HG03342 (cell line): Measurements from ENCODE around the gene NPB.

Experiments used
- ATAC-seq: cut with Tn5 transposase; IDR thresholded peaks from one replicate; pipeline ENCODE4 v1.9.1; 2021; ENCODE audit warnings: mild to moderate bottlenecking, moderate library complexity; ENCODE audit not compliant: unreplicated experiment

Gene NPB

DNA sequence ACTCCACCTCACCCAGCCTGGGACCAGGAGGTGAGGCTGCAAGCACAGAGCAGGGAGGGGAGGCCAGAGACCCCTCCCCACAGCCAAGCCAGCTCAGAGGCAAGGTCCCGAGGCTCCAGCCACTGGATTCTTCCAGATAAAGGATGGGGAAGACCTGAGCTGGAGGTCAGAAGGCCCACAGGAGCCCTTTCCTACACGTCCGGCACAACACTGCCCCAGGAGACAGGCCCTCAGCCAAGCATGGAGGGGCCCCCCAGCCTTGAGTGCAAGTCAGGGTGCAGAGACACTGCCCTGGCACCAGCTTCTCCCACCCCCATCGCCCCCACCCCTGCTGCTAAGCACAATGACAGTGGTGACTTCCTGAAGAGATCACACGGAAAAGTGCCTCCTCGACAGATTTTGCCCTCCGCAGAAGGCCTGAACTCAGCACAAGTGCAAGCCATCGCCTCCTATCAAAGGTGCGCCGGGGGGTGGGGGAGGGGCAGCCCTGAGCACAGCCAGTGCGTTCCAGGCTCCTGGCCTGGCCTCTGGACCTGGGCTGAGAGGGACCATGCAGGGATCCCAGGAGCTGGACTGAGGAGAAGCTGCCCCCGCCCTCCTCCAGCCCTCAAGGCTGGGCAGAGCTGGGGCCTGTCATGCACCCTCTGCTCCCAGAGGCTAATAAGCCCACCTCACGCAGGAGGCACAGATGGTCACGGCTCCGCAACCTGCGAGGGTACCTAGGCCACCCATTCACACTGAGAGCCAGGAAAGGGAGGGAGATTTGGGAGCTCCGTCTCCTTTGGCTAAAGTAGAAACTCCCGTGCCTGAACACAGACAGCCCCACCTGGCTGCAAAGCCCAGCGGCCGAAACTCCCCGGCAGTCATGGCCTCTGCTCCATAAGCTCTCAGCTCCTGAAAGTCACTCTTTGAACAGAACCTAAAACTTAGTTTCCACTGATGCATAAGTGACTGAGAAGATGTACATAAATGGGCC is 22.8 kb downstream of the NPB start:
- ATAC-seq: no peak

DNA sequence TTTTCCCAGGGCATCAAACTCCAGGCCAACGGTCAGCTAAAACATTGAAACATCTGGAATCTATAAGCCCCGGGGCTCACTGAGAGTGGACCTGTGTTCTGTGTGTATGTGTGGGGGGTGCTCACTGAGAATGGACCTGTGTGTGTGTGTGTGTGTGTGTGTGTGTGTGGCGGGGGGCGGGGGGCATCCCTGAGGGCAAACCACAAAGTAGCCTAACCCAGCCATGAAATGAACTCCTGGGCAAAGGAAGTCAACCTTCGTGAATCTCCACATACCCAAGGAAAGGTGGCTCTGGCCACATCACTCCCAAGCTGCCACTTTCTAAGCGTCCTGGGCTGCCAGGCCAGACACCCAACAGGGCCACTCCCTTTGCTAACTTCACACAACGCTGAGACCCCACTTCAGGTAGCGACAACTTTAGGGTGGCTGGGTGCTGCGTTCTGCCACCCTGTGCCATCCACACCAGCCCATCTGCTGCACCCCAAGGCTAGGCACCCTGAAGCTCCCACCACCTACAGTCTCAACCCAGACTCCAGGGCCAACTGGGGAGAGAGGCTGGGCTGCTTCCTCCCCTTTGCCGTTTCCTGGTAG is 23.9 kb downstream of the NPB start:
- no peak for ATAC-seq

DNA sequence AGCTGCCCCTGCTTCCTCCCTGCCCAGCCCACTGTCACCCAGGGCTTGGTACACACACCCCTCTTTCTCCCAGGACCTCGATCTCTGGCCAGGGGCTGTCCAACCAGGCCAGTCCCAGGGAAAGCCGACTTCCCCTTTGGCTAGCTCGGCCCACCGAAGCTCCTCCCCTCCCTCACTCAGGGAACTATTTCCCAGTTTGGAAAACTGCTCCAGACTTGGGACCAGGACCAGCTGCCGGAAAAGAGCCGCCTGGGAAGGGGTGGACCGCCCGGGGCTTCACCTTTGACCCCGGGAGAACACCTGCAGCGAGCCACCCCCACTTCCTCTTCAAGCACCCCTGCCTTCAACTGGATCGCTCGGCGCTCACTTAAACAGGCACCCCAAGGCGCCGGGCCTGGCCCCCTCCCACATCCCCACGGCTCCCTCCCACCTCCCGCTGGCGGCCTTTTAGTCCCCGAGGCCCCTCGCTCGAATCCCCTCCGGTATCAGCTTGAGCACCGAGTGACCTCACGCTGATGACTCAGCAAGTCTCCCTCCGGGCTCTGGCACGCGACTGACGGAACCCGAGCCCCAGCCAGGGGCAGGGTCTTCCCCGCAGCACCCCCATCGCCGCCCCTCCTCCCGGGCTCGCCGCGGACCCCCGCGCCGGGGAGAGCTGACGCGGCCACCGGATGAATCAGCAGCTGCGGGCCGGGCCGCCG is 24.6 kb downstream of the NPB start:
- ATAC-seq: peak; percentile 20

DNA sequence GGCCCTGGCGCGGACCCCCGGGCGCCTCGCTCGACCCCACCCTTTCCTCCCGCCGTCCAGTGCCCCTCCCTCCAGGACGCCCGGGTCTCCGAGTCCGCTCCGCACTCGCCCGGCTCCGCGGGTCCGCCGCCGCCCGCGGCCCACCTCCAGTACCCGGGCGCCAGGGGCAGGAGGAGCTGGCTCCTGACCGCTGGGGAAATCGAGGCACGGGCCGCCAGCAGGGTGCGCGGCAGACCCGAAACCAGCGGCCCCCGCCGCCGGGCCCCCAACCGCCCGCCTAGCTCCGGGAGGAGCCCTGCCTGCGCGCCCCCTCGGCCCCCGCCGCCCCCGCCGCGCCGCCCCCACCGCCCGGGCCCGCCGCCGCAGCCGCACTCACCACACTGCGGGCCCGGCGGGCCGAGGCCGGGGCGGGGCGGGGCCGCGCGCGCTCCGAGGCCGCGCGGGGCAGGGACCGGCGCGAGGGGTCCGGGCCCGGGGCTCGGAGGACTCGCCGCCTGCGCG is 25.2 kb downstream of the NPB start:
- peak; percentile 3 for ATAC-seq

DNA sequence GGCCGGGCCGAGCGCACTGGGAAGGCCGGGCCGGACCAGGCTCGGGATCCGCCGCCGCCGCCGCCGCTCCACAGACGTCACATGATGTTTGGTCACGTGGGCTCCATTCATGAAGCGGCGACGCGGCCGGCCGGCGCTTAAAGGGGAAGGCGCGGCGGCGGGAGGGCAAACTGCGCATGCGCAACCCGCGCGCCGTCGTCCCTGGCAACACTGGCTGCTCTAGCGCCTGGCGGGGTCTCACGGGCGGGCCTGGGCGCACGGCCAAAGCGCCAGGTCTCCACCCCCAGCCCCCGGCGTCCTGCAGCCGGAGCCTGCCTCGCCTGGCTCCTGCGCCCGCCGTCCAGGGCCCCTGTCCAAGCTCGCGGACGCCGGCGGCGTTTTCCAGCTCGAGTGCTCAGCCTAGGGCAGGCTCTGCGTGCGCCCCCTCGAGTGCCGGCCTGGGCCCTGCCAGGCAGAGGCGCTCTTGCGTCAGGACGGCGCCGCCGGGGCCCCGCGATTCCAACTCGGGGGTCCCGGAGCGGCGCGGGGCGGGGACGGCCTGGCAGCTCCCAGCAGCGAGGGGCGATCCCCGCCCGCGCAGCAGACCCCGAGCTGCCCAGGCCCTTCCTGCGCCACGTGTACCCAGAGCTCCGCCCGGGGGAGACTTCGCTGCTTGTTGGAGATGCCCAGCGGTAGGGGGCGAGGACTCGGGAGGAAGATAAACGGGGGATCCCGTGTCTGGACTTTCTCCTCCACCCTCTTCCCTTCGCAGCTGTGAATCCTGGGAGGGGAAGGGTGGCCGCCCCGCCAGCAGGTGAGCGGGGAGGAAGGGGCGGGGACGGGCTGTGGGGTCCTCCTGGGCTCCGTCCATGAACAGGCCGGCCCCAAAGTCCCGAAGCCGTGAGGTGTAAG is 25.9 kb downstream of the NPB start, which contains the start of gene MAFG:
Gene MAFG, minus strand, starts transcription at position 83 of the 891 bp plus-strand sequence. CDS start 4,550 bp downstream, outside the sequence.
- peak; percentile 61 for ATAC-seq

DNA sequence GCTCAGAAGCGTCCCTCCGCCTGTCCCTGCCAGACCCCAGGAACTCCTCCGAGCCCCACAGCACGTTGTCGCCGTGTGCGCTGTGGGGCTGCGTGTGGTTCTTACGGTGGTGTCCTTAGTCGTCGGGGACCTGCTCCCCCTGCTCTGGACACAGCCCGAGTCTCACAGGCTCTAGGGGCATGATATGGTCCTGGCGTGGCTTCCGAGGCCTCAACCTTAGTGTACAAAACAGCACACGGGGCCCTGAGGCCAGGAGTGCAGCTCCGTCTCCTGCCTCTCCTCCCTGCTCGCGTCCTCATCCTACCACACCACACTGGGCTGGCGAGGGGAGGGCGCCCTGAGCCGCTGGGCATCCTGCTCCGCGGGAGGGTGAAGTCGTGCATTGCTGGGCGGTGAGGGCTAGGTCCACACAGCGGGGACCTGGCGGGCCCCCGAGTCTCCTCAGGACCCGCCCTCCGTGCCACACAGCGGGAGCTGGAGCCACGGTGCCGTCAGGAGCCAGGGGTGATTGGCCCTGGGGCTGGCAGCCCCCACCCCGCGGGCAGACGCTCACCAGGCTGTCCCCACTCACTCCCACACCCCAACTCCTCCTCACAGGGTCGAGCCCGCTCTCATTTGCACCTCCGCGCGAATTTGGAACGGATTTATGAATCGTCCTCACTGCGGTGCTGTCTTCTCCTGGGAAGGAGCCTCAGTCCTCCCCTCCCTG is 26.7 kb downstream of the NPB start:
- no peak for ATAC-seq

DNA sequence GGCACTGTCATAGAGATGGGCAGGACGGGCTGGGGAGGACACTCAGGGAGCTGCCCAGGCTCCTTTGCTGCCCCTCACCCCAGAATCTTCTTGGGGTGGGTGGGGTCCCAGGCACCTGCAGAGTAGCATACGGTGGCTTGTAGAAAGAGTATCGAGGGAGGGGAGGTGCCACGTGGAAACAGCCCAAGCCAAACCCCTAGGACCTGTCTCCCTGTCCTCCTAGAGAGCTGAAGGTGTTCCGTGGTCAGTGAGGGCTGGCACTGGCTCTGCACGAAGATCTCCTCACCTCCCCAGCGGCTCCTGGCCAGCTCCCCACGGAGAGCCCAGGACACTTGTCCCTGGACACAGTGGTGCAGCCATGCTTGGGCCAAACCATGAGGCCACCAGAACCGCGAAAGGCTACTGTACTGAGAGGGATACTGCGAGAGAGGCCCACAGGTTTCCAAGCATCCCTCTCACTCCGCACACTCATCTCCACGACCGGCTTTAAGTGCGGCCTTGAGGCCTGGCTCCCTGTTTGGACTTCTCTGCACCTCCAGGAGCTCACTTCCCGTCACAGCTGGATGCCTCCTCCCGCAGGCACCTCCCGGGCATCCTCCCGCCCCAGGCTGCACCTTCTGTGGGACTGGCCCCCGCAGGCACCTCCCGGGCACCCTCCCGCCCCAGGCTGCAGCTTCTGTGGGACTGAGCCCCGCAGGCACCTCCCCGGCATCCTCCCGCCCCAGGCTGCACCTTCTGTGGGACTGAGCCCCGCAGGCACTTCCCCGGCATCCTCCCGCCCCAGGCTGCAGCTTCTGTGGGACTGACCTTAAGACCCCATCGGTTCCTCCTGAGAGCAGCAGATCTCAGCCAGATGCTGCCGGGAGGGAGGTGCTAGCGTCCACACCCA is 27.5 kb downstream of the NPB start:
- ATAC-seq: no peak

DNA sequence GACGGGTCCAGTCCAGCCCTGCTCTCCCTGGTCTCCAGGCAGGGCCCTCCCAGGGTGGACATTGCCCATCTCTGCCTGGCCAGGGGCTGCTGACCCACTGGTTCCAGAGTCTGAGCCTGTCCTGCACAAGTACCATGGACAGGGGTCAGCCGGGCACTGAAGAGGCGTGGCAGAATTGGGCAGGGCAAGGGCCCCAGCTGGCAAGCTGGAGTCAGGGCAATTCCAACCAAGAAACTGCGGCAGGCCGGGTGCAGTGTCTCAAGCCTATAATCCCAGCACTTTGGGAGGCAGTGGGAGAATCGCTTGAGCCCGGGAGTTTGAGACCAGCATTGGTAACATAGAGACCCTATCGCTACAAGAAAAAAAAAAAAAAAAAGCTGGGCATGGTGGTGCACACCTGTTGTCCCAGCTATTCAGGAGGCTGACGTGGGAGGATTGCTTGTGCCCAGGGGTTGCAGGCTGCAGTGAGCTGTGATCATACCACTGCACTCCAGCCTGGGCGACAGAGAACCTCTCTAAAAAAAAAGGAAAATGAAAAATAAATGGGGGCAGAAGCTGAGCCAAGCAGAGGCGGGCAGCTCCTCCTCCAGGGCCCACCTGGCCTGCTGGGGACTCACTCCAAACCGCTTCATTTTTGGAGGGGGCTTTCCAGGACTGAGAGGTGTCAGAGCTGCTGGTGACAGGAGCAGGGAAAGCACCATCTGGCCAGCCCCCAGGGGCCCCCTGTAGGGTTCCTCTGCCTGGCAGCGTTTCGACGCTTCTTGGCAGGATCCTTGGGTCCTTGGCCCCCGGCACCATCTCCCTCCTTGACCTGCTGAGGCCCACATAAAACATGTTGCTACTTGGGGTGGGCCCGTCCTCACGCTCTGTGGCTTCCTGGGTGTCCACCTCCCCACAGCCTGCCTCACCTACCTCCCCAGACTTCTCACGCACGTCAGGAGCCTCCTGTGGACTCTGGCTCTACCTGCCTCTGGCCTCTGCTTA is 28.4 kb downstream of the NPB start:
- no peak for ATAC-seq

DNA sequence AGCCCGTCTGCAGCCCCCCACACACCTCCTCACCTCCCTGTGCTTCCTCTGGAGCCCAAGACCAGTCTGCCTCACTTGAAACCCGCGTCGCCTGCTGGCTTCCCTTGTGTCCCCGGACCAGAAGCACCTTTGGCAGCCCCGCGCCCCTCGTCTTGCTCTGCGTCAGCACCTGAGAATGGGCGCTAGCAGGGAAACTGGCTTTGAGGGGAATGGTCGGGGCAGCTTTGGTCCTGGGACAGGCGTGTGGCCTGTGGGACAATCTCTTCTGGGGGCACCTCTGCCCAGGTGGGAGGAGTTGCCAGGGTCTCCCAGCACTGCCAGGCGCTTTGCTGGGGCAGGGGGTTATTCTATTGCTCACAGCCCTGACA is 29.1 kb downstream of the NPB start:
- ATAC-seq: no peak

DNA sequence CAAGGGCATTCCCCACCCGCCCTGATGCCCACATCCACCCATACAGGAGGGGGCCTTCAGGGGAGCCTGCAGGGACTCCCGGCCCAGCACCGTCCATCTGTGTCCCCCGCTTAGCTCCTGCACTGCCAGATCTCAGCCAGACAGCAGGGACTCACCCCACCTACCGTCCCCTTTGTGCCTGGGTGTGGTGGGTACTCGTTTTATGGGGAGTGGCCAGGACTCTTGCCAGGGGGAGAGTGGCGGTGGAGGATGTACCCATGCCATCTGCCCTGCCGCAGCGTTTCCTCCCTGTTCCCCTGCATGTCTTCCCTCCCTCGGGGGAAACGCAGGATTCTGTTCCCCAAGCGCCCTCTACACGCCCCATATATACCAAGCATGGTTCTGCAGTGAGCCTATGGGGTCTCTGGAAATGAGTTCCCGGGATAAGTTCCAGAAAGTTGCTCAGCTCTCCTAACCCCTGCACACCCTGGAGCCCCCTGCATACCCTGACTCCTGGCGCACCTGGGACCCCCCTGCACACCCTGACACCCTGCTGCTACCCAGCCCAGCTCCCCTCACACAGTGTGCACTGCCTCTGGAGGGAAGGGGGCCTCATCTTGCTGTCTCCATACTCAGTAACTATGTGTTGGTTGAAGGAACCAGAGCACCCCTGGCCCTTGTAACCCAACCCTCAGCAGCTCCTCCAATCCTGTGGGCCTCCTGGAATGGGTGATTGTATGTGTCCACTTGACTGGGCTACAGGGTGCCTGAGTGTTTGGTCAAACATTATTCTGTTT is 29.7 kb downstream of the NPB start:
- no peak for ATAC-seq

DNA sequence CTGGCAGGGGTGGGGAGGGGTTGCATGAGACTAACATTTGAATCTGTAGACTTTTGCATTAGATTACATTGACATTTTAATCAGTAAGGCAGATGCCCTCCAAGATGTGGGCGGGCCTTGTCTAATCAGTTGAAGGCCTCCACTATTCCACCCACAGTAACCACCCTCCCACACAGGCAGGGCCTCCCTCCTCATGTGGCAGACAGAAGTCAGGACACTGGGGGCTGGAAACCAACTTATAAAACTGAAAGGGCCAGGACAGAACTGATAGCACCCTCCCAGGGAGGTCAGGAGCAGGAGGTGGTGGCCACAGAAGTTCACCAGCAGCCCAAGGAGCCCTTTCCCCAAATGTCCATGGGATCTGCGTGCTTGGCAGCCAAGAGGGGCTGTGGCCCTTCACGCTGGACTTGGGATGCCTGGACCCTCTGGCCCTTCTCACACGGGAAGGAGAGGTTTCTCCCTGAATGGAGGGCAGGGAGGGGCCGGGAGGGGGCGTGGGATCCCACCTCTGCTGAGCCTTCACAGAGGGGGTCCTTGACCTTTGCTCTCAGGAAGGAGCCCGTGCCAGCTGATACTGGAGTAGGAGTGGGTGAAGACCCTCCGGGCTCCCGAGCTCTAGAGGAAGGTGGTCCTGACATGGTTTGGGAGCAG is 30.4 kb downstream of the NPB start:
- ATAC-seq: no peak

DNA sequence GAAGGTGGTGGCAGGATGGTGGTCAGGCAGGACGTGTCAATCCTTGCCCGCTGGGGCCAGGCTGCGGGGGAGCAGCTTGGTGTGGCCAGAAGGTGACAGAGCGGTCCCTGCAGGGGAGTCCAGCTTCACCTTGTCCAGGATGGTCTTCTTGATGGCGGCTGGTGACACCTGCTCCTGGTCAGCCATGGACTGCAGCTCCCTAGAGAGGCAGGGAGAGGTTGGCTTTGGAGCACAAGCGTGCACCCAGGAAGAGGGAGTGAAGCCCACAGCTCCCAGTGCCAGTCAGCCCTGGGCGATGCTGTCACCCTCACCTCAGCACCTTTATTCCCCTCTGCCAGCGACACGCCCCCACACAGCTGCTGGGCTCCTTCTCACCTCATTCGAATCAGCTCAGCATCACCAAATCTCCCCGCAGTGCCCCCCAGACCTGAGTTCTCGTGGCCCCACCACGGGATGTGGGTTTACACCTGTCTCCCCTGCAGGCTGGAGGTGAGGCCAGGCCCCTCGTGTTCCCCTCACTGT is 31.2 kb downstream of the NPB start:
- no peak for ATAC-seq

DNA sequence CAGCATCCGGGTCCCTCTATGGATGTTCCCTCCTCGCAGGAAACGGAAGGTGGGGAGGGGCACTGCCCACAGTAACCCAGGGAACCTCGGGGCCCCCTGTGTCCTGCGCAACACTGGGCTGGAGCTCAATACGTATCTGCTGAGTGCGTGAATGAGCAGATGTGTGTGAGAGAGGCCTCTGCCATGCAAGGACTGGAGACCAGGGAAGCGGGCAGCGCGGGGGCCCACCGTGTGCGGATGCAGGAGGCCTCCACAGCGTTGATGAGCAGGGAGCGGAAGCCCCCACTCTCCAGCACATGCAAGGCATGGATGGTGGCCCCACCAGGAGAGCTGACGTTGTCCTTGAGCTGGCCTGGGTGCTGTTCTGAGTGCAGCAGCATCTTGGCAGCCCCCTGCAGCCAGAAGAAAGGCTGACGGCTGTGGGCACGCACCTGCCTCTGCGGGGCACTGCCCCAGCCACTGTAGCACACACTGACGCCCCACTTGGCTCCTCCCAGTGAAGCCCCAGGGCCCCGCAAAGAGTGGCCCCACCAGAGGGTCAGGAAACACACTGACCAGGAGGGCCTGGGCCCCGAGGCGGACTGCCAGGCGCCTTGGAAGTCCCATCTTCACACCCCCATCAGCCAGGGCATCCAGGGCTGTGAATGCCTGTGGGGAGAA is 32.2 kb downstream of the NPB start:
- ATAC-seq: no peak

DNA sequence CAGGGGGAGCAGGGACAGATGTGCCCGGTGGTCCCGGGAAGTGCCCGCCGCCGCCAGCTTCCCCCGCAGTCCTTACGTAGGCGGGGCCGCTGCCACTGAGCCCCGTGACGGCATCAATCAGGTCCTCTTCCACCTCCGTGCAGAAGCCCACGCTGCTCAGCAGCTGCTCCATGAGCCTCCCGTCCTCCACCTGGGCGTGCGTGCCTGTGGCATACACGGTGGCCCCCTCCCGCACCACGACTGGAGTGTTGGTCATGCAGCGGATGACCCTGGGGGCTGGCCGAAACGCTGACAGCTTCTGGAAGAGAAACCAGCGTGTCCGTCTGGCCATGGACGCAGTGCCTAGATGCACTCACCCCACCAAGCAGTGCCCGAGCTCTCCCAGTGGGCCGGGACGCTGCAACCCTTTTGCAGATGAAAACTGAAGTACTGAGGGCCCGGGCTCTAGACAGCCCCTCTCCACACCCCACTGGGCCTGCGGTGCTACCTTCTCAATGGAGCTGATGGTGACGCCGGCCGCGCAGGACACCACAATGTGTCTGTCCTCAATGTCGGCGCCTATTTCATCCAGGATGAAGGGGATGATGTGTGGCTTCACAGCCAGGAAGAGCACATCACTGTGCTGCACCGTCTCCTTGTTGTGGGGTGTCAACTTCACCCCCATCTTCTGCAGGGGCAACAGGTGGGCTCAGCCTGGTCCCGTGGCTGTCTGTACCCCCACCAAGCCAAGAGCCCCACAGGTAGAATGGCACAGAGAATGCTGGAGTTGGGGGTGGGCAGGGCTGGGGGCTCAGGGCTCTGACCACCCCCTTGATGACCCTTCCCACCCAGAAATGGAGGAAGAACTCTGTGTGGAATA is 33.0 kb downstream of the NPB start:
- ATAC-seq: no peak

DNA sequence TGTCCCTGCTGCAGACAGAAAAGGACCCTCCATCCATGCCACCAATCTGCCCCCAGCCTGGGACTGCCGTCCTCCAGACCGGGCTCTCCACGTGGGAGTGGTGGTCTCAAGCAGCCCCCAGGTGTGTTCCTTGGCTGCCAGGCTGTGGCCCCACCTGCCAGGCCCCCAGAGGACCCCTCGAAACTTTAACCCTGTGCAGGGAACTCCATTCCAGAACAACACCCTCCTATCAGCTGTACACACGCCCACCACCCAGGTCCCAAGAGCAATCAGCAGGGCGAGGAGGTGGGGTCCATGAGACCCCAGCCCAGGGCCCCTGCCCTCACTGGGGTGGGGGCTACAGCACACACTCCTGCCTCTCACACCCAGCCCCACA is 33.7 kb downstream of the NPB start:
- no peak for ATAC-seq
